Kidney (tissue), 14 donors: ENCODE measurements around the gene AAGAB. TPM values are rescaled to one million over a fixed set of nuclear protein-coding genes. Genes with fewer than 3 reads are reported as not detected.

Experiments
- DNase-seq, 5 donors: peaks; one replicate each; pipeline ENCODE4 v3.0.0-alpha.2; 2013 to 2020
- FAIRE-seq: peaks from 2 replicates; lab custom pipeline; 2012; peaks lifted over from hg19 to GRCh38; lab: Jason Lieb, UNC
- H3K27ac ChIP-seq, 2 donors: one replicate each; pipeline ENCODE4 v1.7.0; 2013; ENCODE audit warnings: low read depth in 2 of 2, low read length in 2 of 2, inconsistent platforms in 1 of 2
- H3K27me3 ChIP-seq: one replicate; pipeline ENCODE4 v1.7.1; 2013; ENCODE audit warnings: low read length, inconsistent platforms; ENCODE audit not compliant: control insufficient read depth, insufficient read depth
- H3K36me3 ChIP-seq, 3 donors: one replicate each; pipeline versions ENCODE4 v1.7.0 to v1.7.1; 2013; ENCODE audit warnings: low read length in 3 of 3, control low read depth in 1 of 3, inconsistent platforms in 1 of 3; ENCODE audit not compliant: insufficient read depth in 3 of 3, control insufficient read depth in 2 of 3
- H3K4me1 ChIP-seq, 3 donors: one replicate each; pipeline versions ENCODE4 v1.7.0 to v1.7.1; 2013; ENCODE audit warnings: low read length in 3 of 3, inconsistent platforms in 1 of 3, low read depth in 1 of 3; ENCODE audit not compliant: control insufficient read depth in 2 of 3, insufficient read depth in 2 of 3
- H3K4me3 ChIP-seq, 3 donors: one replicate each; pipeline versions ENCODE4 v1.7.0 to v1.8.1; 2013; ENCODE audit warnings: low read length in 3 of 3, control low read depth in 1 of 3, inconsistent platforms in 1 of 3
- H3K9ac ChIP-seq, 3 donors: one replicate each; pipeline versions ENCODE4 v1.7.0 to v1.7.1; 2013; ENCODE audit warnings: low read length in 3 of 3, control low read depth in 1 of 3, inconsistent platforms in 1 of 3
- H3K9me3 ChIP-seq, 3 donors: one replicate each; pipeline versions ENCODE4 v1.7.0 to v1.7.1; 2013; ENCODE audit warnings: low read length in 3 of 3, control low read depth in 1 of 3, inconsistent platforms in 1 of 3; ENCODE audit not compliant: control insufficient read depth in 2 of 3, insufficient read depth in 1 of 3
- intact Hi-C: fragments of 100-400 bp; cut with DNase I; formaldehyde crosslinking; loops from one replicate; pipeline ENCODE4 v1.11.1; 2022
- polyA plus RNA-seq: library from polyadenylated mRNA; stranded (reverse); fragments of 350-450 nt; fragmentation: Illumina TruSeq; extraction: RNeasy Lipid Tissue Mini Kit (QIAGEN cat#74804); gene quantifications from one replicate; pipeline ENCODE4 v1.2.3, GENCODE V29; 2014; ENCODE audit warnings: low read depth, low replicate concordance; ENCODE audit not compliant: insufficient read depth
- total RNA-seq: library from RNA; stranded (reverse); fragmentation: NEBNext Ultra II Directional; extraction: Animal tissue kit (Norgen Biotek cat#: 25700); gene quantifications from one replicate; pipeline ENCODE4 v1.2.1, GENCODE V29; 2021
- TF ChIP-seq, protein P1 (sequence below): IDR thresholded peaks from 3 replicates; pipeline ENCODE4 v1.5.1; 2012; ENCODE audit warnings: mild to moderate bottlenecking, moderate library complexity, borderline replicate concordance; ENCODE audit not compliant: insufficient read depth; ENCODE audit errors: extremely low read depth
- donor health status: control.
- donor health status: control.
- donor health status: control.
- donor health status: control.
- donor health status: control.
- donor health status: DM: yes; HTN: yes; CAD: no.
- donor health status: Normal renal cell carcinoma (clear cell type).

Gene AAGAB
- total and polyA plus RNA-seq, 2 donors from 2014 or later: 40.7 to 44.0 TPM

- Histone ChIP-seq H3K27me3 (no peaks in the 10 kb centered on the region), H3K27ac (no peak overlapping the region), H3K9me3 (no peaks in the 10 kb centered on the region), H3K4me3 (no peak overlapping the region), H3K4me1 (peaks cover 0 to 12% (median 10%) of the 10 kb centered on the region in 3 donors), H3K36me3 (peaks cover 2 to 61% (median 21%) of the 10 kb centered on the region in 3 donors), H3K9ac (no peak overlapping the region)
- TF ChIP-seq, protein P1, sequence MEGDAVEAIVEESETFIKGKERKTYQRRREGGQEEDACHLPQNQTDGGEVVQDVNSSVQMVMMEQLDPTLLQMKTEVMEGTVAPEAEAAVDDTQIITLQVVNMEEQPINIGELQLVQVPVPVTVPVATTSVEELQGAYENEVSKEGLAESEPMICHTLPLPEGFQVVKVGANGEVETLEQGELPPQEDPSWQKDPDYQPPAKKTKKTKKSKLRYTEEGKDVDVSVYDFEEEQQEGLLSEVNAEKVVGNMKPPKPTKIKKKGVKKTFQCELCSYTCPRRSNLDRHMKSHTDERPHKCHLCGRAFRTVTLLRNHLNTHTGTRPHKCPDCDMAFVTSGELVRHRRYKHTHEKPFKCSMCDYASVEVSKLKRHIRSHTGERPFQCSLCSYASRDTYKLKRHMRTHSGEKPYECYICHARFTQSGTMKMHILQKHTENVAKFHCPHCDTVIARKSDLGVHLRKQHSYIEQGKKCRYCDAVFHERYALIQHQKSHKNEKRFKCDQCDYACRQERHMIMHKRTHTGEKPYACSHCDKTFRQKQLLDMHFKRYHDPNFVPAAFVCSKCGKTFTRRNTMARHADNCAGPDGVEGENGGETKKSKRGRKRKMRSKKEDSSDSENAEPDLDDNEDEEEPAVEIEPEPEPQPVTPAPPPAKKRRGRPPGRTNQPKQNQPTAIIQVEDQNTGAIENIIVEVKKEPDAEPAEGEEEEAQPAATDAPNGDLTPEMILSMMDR: no peak
- peak in 1 of 5 donors; percentile 21 for DNase-seq
- no peak for FAIRE-seq
- intact Hi-C loops: no loop called here
Measured at GRCh38 chr15:67185621-67186225, 68.7 kb downstream of the AAGAB start.

DNA sequence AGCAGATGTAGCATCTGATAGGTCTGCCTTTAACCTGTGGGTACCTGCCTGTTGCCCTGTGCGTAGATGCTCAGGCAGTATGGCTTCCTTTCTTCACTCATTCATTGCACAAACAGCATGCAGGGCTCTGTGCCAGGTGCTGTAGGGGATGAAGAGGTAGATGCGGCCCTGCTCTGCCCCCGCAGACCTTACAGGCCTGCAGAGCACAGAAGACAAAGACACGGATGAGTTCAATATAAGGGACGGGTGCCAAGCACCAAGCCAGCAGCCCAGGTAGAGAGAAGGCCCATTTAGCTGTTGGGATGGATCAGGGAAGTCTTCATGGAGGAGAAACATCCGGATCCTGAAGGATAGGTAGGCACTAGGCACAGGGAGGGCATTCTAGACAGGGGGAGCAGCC lies 69.4 kb downstream of the AAGAB start:
- peaks cover 2 to 54% (median 17%) of the 10 kb centered on the region in 3 donors for H3K36me3 ChIP-seq
- no peaks in the 10 kb centered on the region for H3K27me3 ChIP-seq
- H3K4me3 ChIP-seq: no peak overlapping the region
- peaks cover 0 to 12% (median 10%) of the 10 kb centered on the region in 3 donors for H3K4me1 ChIP-seq
- TF ChIP-seq, protein P1: no peak
- FAIRE-seq: no peak
- no peaks in the 10 kb centered on the region for H3K9me3 ChIP-seq
- no peak overlapping the region for H3K9ac ChIP-seq
- no peak for DNase-seq
- intact Hi-C loops: no loop called here
- H3K27ac ChIP-seq: no peak overlapping the region

DNA sequence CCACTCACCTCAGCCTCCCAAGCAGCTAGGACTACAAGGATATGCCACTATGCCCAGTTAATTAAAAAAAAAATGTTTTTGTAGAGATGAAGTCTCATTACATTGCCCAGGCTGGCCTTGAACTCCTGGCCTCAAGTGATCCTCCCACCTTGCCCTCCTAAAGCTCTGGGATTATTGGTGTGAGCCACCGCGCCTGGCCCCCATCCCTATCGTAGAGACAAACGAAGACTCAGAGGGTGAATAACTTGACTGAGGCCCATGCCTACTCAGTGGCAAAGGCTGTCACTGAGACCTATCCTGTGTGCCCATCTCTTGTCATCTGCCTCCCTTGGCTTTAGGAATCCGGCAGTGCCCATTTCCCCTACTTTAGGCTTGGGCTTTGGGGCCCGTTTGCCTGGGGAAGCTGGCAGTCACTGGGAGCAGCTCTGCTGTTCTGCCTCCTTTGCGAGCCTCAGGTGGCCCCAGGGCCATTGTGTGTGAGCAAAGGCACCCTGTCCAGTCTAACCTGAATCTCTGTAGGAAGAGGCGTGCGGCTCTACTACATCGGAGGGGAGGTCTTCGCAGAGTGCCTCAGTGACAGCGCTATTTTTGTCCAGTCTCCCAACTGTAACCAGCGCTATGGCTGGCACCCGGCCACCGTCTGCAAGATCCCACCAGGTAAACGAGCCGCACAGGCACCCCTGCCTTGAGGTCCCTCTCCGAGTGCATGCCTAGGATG lies 70.1 kb downstream of the AAGAB start:
- intact Hi-C loops: no loop called here
- peaks cover 0 to 12% (median 10%) of the 10 kb centered on the region in 3 donors for H3K4me1 ChIP-seq
- H3K27ac ChIP-seq: no peak overlapping the region
- DNase-seq (peak in 2 of 5 donors; percentile 5 to 16), FAIRE-seq (no peak)
- H3K9me3 ChIP-seq: no peaks in the 10 kb centered on the region
- H3K27me3 ChIP-seq: no peaks in the 10 kb centered on the region
- H3K9ac ChIP-seq: no peak overlapping the region
- TF ChIP-seq, protein P1: no peak
- peaks cover 2 to 52% (median 17%) of the 10 kb centered on the region in 3 donors for H3K36me3 ChIP-seq
- no peak overlapping the region for H3K4me3 ChIP-seq
